Measurements from ENCODE around the gene ENHO.

- TF ChIP-seq POLR2A (IDR thresholded peaks at IDR 0.05) (no peak), EP300 (IDR thresholded peaks at IDR 0.05) (no peak)
These were observed 37.0 kb upstream of the ENHO start for GRCh38 chr9:34559624-34560455.

All from suprapubic skin (tissue), 2 donors.